Kidney (tissue), 14 donors: ENCODE data around the gene LRBA. TPM values are rescaled to one million over a fixed set of nuclear protein-coding genes. Genes with fewer than 3 reads are reported as not detected.

Experiments
- DNase-seq, 5 donors: peaks; one replicate each; pipeline ENCODE4 v3.0.0-alpha.2; 2013 to 2020
- FAIRE-seq: peaks from 2 replicates; lab custom pipeline; 2012; peaks lifted over from hg19 to GRCh38; lab: Jason Lieb, UNC
- H3K27ac ChIP-seq, 2 donors: one replicate each; pipeline ENCODE4 v1.7.0; 2013; ENCODE audit warnings: low read depth in 2 of 2, low read length in 2 of 2, inconsistent platforms in 1 of 2
- H3K27me3 ChIP-seq: one replicate; pipeline ENCODE4 v1.7.1; 2013; ENCODE audit warnings: low read length, inconsistent platforms; ENCODE audit not compliant: control insufficient read depth, insufficient read depth
- H3K36me3 ChIP-seq, 3 donors: one replicate each; pipeline versions ENCODE4 v1.7.0 to v1.7.1; 2013; ENCODE audit warnings: low read length in 3 of 3, control low read depth in 1 of 3, inconsistent platforms in 1 of 3; ENCODE audit not compliant: insufficient read depth in 3 of 3, control insufficient read depth in 2 of 3
- H3K4me1 ChIP-seq, 3 donors: one replicate each; pipeline versions ENCODE4 v1.7.0 to v1.7.1; 2013; ENCODE audit warnings: low read length in 3 of 3, inconsistent platforms in 1 of 3, low read depth in 1 of 3; ENCODE audit not compliant: control insufficient read depth in 2 of 3, insufficient read depth in 2 of 3
- H3K4me3 ChIP-seq, 3 donors: one replicate each; pipeline versions ENCODE4 v1.7.0 to v1.8.1; 2013; ENCODE audit warnings: low read length in 3 of 3, control low read depth in 1 of 3, inconsistent platforms in 1 of 3
- H3K9ac ChIP-seq, 3 donors: one replicate each; pipeline versions ENCODE4 v1.7.0 to v1.7.1; 2013; ENCODE audit warnings: low read length in 3 of 3, control low read depth in 1 of 3, inconsistent platforms in 1 of 3
- H3K9me3 ChIP-seq, 3 donors: one replicate each; pipeline versions ENCODE4 v1.7.0 to v1.7.1; 2013; ENCODE audit warnings: low read length in 3 of 3, control low read depth in 1 of 3, inconsistent platforms in 1 of 3; ENCODE audit not compliant: control insufficient read depth in 2 of 3, insufficient read depth in 1 of 3
- CTCF ChIP-seq: IDR thresholded peaks from 3 replicates; pipeline ENCODE4 v1.5.1; 2012; ENCODE audit warnings: mild to moderate bottlenecking, moderate library complexity, borderline replicate concordance; ENCODE audit not compliant: insufficient read depth; ENCODE audit errors: extremely low read depth
- intact Hi-C: fragments of 100-400 bp; cut with DNase I; formaldehyde crosslinking; loops from one replicate; pipeline ENCODE4 v1.11.1; 2022
- polyA plus RNA-seq: library from polyadenylated mRNA; stranded (reverse); fragments of 350-450 nt; fragmentation: Illumina TruSeq; extraction: RNeasy Lipid Tissue Mini Kit (QIAGEN cat#74804); gene quantifications from one replicate; pipeline ENCODE4 v1.2.3, GENCODE V29; 2014; ENCODE audit warnings: low read depth, low replicate concordance; ENCODE audit not compliant: insufficient read depth
- total RNA-seq: library from RNA; stranded (reverse); fragmentation: NEBNext Ultra II Directional; extraction: Animal tissue kit (Norgen Biotek cat#: 25700); gene quantifications from one replicate; pipeline ENCODE4 v1.2.1, GENCODE V29; 2021
- donor health status: control.
- donor health status: control.
- donor health status: control.
- donor health status: control.
- donor health status: control.
- donor health status: DM: yes; HTN: yes; CAD: no.
- donor health status: Normal renal cell carcinoma (clear cell type).

Gene LRBA
- total and polyA plus RNA-seq, 2 donors from 2014 or later = 20.3 to 76.7 TPM

- intact Hi-C loops = no loop called here
- H3K27me3 ChIP-seq = no peaks in the 10 kb centered on the region
- H3K4me3 ChIP-seq = no peak overlapping the region
- TF ChIP-seq CTCF = no peak
- H3K36me3 ChIP-seq = no peaks in the 10 kb centered on the region
- H3K9me3 ChIP-seq = no peaks in the 10 kb centered on the region
- FAIRE-seq (no peak), DNase-seq (no peak)
- no peak overlapping the region for H3K9ac ChIP-seq
- H3K4me1 ChIP-seq = no peaks in the 10 kb centered on the region
- no peak overlapping the region for H3K27ac ChIP-seq
Measured at GRCh38 chr4:150369434-150370380, 645.4 kb downstream of the LRBA start.

- Histone ChIP-seq H3K9ac (no peak overlapping the region), H3K4me1 (no peaks in the 10 kb centered on the region), H3K36me3 (no peaks in the 10 kb centered on the region), H3K27me3 (no peaks in the 10 kb centered on the region), H3K4me3 (no peak overlapping the region), H3K27ac (no peak overlapping the region), H3K9me3 (no peaks in the 10 kb centered on the region)
- no peak for TF ChIP-seq CTCF
- intact Hi-C loops = no loop called here
- FAIRE-seq (no peak), DNase-seq (no peak)
Measured at GRCh38 chr4:150368667-150369066, 646.4 kb downstream of the LRBA start.

GRCh38 chr4:150367326-150367725 lies 647.8 kb downstream of the LRBA start:
- Histone ChIP-seq H3K27me3 (no peaks in the 10 kb centered on the region), H3K36me3 (no peaks in the 10 kb centered on the region), H3K27ac (no peak overlapping the region), H3K9ac (no peak overlapping the region), H3K4me1 (no peaks in the 10 kb centered on the region), H3K4me3 (no peak overlapping the region), H3K9me3 (no peaks in the 10 kb centered on the region)
- FAIRE-seq (no peak), DNase-seq (peak in 1 of 5 donors; percentile 13)
- TF ChIP-seq CTCF = no peak
- intact Hi-C loops = no loop called here
